Fibroblast of skin of left quadriceps (primary cell): ENCODE measurements around the gene CELA3A.
"Not testable (repeated sequence)": the region's sequence is repeated elsewhere in the genome, so short reads cannot be mapped to it uniquely, and the experiment has no call there.

Experiments
- DNase-seq, 2 experiments: peaks; one replicate each; pipeline ENCODE4 v3.0.0-alpha.2; 2013; ENCODE audit warnings: low read depth in 2 of 2

CELA3A gene

DNA sequence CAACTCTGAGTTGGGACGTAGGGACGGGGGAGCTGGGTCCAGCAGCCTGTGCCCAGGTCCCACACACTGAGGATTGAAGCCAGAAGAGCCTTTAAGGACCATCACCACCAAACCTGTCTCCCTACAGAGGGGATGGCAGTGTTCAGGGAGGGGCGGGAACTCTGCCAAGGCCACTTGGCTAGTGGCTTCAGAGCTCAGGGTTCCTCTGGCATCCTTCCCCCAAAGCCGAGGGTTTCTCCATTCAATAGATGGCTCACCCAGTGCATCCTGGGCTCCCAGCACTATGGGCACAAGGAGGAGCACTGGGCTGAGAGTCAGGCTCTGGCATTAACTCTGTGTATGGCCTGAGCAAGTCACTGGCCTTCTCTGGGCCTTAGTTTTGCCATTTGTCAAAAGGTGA lies 20.2 kb upstream of the CELA3A start:
- DNase-seq = not testable (repeated sequence)

DNA sequence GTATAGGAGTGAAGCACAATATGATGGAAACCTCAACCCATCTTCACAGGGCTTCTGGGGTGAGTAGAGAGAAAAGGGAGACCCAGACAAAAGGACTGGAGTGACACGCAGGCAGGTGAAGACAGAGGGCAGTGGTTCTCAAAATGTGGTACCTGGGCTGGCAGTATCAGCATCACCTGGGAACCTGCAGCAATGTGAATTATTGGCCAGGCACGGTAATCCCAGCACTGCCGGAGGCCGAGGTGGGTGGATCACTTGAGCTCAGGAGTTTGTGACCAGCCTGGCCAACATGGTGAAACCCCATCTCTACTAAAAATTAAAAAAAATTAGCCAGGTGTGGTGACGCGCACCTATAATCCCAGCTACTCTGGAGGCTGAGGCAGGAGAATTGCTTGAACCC lies 19.3 kb upstream of the CELA3A start:
- DNase-seq = not testable (repeated sequence)

DNA sequence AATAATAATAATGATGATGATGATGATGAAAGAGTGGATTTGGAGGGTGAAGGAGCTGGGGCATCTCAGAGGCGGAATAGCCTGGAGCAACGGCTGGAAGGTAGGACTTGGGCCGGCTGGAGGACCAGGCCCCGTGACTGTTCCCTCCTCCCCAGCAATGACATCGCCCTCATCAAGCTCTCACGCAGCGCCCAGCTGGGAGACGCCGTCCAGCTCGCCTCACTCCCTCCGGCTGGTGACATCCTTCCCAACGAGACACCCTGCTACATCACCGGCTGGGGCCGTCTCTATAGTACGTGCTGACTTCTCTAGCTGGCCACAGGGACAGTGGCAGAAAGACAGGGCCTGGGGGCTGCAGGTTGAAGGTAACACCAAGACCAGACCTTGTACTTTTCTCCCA lies 17.9 kb upstream of the CELA3A start:
- DNase-seq = not testable (repeated sequence)

DNA sequence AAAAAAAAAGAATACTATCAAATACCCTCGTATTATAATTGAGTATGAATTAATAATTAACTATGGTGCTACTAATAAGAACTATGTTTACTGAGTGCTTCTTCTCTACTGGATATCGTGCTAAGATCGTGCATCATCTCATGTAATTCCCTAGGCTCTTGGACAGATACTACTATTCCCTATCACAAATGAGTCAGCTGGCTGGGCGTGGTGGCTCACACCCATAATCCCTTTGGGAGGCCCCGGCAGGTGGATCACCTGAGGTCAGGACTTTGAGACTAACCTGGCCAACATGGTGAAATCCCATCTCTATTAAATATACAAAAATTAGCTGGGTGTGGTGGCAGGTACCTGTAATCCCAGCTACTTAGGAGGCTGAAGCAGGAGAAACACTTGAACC lies 15.6 kb upstream of the CELA3A start:
- not testable (repeated sequence) for DNase-seq

DNA sequence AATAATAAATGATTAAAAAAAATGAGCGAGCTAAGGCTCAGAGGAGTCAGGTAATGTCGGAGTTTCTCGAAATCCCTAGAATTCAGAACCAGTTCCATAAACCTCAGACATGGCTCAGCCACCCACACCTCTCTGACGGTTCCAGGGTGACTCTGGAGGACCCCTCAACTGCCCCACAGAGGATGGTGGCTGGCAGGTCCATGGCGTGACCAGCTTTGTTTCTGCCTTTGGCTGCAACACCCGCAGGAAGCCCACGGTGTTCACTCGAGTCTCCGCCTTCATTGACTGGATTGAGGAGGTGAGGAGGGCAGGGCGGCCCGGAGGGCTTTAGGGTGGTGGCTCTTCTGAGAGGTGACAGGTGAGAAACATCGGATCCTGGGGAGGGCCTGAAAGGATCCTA lies 15.1 kb upstream of the CELA3A start:
- DNase-seq = not testable (repeated sequence)

DNA sequence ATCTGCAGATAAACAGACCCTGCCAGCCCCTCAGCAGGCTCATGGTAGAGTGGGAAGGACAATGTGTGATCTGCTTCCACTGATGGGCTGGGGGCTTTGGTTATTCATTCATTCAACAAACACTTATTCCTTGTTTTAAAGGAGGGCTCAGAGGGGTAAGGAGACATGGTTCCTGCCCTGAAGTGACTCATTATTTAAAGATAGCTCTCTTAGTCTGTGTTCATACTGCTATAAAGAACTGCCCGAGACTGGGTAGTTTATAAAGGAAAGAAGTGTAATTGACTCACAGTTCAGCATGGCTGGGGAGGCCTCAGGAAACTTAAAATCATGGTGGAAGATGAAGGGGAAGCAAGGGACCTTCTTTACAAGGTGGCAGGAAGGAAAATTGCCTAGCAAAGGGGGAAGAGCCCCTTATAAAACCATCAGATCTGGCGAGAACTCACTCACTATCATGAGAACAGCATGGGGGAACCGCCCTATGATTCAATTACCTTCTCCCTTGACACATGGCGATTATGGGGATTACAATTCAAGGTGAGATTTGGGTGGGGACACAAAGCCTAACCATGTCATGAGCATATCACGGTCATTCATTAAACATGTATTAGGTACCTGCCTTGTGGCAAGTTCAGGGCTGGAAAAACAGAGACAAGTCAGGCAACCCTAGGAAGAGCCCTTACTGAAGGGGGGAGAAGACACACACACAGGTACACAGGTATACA lies 11.6 kb upstream of the CELA3A start:
- not testable (repeated sequence) for DNase-seq

DNA sequence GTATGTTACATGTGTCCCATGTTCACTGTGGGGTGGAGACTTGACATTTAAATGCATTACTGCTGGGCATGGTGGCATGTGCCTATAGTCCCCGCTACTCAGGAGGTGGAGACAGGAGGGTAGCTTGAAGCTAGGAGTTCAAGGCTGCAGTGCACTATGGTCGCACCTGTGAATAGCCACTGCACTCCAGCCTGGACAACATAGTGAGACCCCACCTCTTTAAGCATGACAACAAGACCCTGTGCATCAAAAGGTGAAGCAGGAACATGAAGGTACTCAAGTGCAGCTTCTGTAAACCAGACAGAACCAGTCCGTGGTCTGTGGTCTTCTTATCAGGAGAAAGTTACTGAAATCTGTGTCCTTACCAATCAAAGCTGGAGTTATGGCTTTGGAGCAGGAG lies 9.3 kb upstream of the CELA3A start:
- not testable (repeated sequence) for DNase-seq

DNA sequence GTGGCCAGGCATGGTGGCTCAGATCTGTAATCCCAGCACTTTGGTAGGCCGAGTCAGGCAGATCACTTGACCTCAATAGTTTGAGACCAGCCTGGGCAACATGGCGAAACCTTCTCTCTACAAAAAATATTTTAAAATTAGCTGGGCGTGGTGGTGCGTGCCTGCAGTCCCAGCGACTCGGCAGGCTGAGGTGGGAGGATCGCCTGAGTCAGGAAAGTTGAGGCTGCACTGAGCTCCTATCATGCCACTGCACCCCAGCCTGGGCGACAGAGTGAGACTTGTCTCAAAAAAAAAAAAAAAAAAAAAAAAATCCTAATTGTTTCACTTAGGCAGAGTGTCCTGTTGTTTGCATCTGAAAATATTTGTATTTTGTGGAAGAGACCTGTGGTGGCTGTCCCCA lies 6.7 kb upstream of the CELA3A start:
- not testable (repeated sequence) for DNase-seq

DNA sequence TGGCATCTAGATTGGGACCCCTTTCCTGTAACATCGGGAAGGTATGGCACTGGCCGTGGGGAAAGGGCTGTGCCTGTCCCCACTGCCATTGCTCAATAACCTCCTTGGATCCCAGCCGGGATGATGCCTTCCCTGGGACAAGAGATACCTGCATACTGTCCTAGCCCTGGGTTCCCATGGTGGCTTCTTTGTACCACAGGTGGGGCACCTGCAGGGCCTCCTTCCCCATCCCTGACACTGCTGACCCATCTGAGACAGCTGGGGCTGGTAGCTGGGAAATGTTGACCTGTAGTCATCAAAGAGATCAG lies 4.8 kb upstream of the CELA3A start:
- DNase-seq = not testable (repeated sequence)

DNA sequence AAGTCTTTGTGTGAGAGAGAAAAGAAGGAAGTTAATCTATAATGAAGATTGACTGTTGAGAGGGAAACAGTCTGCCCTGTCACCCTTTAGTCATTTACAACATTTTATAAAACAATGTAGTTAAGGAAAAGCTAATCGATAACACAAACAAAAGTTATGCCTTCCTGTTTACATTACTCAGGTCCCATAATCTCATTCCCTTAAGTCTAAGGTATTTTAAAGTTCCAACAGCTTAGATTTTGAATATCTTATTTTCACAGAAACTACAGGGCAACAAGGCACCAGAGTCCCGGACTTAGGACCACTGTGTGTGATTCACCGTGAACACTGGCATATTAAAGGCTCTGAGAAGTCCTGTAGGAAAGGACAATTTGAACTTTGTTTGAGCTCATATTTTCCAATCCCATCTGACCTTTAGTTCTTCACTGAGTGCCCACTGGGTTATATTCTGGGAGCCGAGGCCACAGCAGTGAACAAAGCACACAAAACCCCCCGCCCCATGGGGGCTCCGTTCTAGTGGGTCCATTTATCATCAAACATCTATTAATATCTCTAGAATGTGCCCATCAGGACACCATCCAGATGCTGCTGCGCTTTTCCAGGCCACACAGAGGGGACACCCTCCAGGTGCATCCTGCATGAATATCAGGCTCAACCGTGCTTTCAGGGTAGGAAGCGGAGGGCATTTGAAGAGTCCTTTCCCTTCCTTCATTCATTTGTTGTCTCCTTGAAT lies 3.4 kb upstream of the CELA3A start:
- not testable (repeated sequence) for DNase-seq

DNA sequence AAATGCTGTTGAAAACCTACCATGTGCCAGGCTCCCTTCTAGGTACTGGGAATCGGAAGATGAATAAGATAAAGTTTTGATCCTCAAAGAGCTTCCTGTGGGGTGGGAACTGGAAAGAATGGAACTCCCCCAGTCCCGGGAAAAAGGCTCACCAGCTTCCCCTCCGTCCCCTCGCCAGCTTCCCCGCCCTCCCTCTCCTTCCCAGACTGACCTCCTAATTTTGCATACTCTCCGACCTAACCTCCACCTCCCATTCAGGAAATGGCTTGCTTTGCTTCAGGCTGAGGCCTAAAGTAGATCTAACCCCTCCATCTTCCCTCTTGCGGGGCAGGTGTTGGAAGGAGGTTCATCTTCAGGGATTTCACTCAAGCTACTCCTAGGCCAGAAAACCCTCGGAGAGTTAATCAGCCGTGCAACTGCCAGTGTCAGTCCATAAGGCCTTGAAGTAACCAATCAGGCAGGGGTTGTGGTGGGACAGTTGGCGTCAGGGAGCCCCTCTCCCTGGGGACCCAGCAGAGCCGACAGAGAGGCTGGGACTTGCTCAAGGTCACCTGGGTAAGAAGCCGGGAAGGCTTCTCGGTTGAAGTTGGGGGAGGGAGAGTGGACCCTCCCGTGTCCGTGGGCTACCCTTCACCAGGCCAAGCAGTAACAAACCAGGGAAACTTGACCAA lies 2.7 kb upstream of the CELA3A start:
- not testable (repeated sequence) for DNase-seq

DNA sequence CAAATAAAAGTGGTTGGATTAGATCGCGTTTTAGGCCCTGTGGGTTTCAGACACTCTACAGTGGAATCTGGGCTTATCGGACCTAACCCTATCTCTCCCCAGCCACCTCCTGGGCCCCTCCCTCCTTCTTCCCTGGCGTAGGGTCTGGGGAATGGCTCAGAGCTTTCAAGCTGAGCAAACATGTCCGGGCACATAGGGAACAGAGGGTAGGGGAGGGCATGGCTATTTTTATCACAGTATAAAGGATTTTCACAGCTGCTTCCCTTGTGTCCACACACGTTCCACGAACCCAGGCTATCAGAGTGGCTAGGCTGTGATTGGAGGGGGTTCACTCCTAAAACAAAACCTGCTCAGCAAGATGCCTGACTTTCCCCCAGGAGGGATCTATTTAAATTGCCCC lies 1.8 kb upstream of the CELA3A start:
- not testable (repeated sequence) for DNase-seq

DNA sequence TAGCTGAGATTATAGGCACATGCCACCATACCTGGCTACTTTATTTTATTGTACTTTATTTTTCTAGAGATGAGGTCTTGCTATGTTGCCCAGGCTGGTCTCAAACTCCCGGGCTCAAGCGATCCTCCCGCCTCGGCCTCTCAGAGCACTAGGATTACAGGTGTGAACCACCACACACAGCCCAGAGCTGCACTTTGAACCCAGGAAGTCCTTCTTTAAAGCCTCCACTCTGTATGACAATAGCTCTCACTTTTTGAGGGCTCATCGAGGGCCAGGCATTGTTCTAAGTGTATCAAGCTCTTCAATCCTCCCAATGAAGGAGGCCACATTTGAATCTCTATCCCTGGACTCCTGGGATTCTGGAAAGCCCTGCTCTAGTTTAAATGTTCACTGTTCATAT lies 1.0 kb downstream of the CELA3A start:
- not testable (repeated sequence) for DNase-seq

DNA sequence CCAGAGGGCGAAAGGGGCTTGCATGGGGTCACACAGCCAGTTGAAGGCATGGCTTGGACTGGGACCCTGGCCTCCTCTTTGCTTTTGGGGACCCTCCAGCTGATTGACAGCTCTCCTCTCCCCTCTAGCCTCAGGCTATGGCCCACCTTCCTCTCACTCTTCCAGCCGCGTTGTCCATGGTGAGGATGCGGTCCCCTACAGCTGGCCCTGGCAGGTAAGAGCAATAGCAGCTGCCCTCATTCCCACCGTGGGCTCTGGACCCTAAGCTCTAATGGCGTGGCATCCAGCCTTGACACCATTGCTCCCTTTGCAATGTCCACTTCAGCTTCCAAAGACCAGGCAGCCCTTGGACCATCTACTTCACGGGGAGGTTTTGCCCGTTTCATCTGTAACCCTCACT lies 1.4 kb downstream of the CELA3A start:
- DNase-seq = not testable (repeated sequence)

DNA sequence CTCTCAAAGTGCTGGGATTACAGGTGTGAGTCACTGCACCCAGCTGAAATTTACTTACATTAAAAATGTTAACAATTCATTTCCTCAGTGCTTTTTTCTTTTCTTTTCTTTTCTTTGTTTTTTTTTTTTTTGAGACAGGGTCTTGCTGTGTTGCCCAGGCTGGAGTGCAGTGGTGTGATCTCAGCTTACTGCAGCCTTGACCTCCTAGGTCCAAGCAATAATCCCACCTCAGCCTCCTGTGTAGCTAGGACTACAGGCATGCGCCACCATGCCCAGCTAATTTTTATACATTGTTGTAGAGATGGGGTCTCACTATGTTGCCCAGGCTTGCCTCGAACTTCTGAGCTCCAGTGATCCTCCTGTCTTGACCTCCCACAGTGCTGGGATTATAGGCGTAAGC lies 2.5 kb downstream of the CELA3A start:
- DNase-seq = not testable (repeated sequence)

DNA sequence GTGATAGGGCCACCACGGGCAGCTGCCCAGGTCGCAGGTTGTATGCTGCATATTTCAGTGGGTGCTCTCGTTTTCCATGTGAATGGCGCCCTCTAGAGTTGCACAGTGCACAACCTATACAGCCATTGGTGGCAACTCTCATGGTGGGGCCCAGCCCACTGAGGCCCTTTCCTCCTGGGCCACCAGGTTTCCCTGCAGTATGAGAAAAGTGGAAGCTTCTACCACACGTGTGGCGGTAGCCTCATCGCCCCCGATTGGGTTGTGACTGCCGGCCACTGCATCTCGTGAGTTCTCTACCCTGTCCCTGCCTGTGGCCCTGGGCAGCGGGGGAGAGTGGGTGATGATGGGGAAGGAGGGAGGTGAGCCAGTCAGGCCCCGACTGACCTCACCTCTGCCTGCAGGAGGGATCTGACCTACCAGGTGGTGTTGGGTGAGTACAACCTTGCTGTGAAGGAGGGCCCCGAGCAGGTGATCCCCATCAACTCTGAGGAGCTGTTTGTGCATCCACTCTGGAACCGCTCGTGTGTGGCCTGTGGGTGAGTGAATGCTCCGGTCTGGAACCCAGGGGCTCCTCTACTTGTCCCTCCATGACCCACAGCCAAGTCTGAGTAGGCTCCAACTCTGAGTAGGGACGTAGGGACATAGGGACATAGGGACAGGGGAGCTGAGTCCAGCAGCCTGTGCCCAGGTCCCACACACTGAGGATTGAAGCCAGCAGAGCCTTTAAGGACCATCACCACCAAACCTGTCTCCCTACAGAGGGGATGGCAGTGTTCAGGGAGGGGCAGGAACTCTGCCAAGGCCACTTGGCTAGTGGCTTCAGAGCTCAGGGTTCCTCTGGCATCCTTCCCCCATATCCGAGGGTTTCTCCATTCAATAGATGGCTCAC lies 4.0 kb downstream of the CELA3A start:
- DNase-seq = not testable (repeated sequence)

DNA sequence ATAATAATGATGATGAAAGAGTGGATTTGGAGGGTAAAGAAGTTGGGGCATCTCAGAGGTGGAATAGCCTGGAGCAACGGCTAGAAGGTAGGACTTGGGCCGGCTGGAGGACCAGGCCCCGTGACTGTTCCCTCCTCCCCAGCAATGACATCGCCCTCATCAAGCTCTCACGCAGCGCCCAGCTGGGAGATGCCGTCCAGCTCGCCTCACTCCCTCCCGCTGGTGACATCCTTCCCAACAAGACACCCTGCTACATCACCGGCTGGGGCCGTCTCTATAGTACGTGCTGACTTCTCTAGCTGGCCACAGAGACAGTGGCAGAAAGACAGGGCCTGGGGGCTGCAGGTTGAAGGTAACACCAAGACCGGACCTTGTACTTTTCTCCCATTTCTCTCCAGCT lies 5.3 kb downstream of the CELA3A start:
- DNase-seq = not testable (repeated sequence)

DNA sequence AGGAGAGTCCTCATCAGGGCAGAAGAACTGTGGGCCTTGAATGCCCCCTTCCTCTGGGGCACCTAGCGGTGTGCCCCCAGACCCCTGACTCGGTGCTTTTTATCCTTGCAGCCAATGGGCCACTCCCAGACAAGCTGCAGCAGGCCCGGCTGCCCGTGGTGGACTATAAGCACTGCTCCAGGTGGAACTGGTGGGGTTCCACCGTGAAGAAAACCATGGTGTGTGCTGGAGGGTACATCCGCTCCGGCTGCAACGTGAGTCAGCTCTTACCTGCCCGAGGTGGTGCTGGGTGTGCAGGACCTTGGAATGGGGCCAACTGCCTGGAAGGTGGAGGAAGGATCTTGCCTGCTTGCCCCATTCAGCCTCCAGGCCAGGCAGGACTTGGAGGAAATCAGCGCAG lies 5.8 kb downstream of the CELA3A start:
- DNase-seq = not testable (repeated sequence)

DNA sequence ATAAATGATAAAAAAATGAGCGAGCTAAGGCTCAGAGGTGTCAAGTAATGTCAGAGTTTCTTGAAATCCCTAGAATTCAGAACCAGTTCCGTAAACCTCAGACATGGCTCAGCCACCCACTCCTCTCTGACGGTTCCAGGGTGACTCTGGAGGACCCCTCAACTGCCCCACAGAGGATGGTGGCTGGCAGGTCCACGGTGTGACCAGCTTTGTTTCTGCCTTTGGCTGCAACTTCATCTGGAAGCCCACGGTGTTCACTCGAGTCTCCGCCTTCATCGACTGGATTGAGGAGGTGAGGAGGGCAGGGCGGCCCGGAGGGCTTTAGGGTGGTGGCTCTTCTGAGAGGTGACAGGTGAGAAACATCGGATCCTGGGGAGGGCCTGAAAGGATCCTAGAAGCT lies 8.1 kb downstream of the CELA3A start:
- DNase-seq = not testable (repeated sequence)

DNA sequence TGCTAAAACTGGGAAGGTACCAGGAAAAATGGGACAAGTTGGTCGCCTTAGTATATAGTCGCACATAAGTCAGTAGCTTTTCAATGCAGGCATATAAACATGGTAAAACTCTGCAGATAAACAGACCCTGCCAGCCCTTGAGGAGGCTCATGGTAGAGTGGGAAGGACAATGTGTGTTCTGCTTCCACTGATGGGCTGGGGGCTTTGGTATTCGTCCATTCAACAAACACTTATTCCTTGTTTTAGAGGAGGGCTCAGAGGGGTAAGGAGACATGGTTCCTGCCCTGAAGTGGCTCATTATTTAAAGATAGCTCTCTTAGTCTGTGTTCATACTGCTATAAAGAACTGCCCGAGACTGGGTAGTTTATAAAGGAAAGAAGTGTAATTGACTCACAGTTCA lies 11.3 kb downstream of the CELA3A start:
- DNase-seq = not testable (repeated sequence)

DNA sequence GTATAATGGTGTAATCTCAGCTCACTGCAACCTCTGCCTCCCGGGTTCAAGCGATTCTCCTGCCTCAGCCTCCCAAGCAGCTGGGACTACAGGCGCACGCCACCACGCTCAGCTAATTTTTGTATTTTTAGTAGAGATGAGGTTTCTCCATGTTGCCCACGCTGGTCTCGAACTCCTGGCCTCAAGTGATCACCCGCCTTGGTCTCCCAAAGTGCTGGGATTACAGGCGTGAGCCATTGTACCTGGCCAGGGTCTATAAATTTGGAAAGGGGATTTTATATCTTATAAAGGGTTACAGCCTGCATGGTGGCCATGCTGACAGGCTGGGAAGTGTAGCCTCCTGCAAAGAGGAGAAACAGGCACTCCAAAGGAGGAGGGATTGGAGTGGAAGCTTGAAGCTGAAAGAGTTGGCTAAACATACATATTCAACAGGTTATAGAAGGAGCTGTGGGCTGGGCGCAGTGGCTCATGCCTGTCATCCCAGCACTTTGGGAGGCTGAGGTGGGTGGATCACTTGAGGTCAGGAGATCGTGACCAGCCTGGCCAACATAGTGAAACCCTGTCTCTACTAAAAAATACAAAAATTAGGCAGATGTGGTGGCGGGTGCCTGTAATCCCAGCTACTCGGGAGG lies 13.2 kb downstream of the CELA3A start:
- not testable (repeated sequence) for DNase-seq
